KOPT-K1 (cell line): ENCODE results near the gene TMEM242.

Source experiments
- H3K27ac ChIP-seq: fragments of 200-600 bp; sonication (generic); 2 replicates; pipeline ENCODE4 v1.5.1; 2016; ENCODE audit warnings: antibody characterized with exemption, mild to moderate bottlenecking, low read depth, low read length; ENCODE audit not compliant: poor library complexity, severe bottlenecking
- H3K36me3 ChIP-seq: fragments of 200-600 bp; sonication (generic); 2 replicates; pipeline ENCODE4 v1.5.1; 2017; ENCODE audit warnings: antibody characterized with exemption, mild to moderate bottlenecking, low read length, moderate library complexity; ENCODE audit not compliant: insufficient read depth
- H3K9me3 ChIP-seq: fragments of 200-600 bp; sonication (generic); 2 replicates; pipeline ENCODE4 v1.5.1; 2017; ENCODE audit warnings: antibody characterized with exemption, low read length, mild to moderate bottlenecking; ENCODE audit not compliant: insufficient read depth, poor library complexity, severe bottlenecking

TMEM242 gene

DNA sequence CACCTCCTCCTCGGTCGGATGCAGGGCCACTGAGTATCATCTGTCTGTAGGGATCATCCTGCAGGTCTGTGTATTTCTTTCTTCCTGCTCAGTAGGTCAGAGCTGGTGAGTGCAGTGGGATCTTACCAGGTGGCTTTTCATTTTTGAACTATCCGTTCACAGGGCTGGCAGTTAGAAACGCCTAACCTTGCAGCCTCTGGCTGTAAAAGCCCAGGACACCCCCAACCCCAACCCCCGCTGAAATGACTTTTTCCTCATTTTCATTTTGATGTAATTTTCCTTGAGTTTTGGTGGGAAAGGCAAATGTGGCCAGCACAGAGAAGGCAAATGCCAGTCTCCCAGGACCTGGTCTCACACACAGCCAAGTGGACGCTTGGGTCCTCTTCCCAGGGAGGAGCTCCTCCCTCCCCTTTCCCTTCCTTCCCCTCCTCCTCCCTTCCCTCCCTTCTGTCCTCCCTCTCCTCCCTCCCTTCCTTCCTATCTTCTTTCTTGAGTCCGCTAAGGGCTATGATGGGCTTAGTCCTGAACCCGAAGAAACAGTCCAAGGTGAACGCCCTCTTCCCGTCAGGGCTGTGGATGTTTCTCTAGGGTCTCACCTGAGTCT lies 36.0 kb downstream of the TMEM242 start:
- Histone ChIP-seq H3K27ac (no peak overlapping the region), H3K36me3 (peaks cover 27% of the 10 kb centered on the region), H3K9me3 (no peaks in the 10 kb centered on the region)

DNA sequence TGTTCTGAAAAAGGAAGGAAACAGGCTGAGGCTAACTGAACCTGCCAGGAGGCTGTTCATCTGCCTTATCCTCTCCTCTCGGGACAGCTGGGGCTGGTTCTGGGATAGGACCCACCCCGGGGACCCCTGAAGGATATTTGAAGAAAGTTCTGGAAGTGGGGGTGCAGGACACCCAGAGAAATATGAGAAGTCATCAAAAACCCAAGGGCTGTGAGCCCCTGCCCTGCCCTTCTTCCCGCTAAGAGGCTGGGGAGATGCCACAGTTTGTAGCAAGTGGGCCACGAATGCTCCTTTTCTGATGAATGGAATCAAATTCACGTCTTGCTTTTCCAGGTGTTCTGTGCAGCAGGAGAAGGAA lies 37.9 kb downstream of the TMEM242 start:
- H3K27ac ChIP-seq, result no peak overlapping the region
- H3K9me3 ChIP-seq, result no peaks in the 10 kb centered on the region
- peaks cover 10% of the 10 kb centered on the region; the same call in 1 of the 2 replicates for H3K36me3 ChIP-seq

DNA sequence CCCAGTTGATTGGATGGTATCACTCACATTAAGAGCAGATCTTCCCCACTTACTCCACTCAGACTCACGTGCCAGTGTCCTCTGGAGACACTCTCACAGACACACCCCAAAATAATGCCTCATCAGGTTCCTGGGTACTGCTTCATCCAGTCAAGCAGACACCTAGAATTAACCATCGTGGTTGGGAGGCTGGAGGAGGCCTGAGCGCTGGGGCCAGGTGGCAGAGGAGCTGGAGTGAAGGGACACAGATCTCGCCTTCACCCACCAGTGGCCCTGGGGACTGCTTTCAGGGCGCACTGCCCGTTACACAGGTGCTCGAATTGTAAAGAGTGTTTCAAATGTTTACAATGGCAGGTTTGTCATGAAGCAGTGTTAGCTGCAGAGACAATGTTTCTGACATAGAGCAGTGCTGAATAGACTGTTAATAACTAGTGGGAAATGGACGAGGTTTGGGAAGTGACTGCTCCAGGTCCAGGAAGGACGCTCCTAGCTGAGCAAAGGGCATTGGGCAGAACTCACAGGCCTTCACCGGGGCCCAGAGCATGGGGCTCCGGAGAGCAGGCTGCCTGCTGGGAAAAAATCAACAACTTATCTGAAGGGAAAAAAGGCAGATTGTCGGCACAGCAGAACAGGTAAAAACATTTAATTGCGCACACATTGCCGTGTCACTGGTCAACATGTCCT lies 38.4 kb downstream of the TMEM242 start:
- no peak overlapping the region for H3K27ac ChIP-seq
- H3K36me3 ChIP-seq, result peaks cover 6% of the 10 kb centered on the region; the same call in 1 of the 2 replicates

DNA sequence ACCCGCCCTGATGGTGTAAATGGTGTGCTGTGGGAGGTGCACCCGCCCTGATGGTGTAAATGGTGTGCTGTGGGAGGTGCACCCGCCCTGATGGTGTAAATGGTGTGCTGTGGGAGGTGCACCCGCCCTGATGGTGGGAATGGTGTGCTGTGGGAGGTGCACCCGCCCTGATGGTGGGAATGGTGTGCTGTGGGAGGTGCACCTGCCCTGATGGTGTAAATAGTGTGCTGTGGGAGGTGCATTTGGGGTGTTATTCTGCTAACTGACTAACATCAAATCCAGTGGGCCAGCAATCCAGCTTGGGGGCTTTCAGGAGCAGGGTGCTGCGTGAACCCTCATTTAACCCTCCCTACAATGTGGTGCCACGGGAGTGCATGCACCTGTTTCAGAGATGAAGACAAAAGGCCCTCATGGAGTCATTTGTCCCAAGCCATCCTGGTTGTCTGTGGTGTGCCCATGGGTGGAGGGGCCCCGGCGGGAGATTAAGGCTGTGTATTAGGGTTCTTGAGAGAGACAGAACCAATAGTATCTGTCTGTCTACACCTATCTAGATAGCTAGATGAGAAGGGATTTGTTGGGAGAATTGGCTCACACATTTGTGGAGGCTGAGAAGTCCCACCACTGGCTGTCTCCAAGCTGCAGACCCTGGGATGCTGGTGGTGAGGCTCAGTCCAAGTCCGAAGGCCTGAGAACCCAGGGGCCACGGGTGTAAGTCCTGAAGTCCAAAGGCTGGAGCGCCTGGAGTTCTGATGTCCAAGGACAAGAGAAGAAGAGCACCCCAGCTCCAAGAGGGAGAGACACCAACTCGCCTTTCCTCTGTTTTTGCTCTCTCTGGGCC lies 39.2 kb downstream of the TMEM242 start:
- H3K9me3 ChIP-seq, result no peaks in the 10 kb centered on the region
- no peak overlapping the region for H3K27ac ChIP-seq
- no peaks in the 10 kb centered on the region for H3K36me3 ChIP-seq

More for the DNA sequence above, 38.4 kb downstream of the TMEM242 start:
- H3K9me3 ChIP-seq, result no peaks in the 10 kb centered on the region

DNA sequence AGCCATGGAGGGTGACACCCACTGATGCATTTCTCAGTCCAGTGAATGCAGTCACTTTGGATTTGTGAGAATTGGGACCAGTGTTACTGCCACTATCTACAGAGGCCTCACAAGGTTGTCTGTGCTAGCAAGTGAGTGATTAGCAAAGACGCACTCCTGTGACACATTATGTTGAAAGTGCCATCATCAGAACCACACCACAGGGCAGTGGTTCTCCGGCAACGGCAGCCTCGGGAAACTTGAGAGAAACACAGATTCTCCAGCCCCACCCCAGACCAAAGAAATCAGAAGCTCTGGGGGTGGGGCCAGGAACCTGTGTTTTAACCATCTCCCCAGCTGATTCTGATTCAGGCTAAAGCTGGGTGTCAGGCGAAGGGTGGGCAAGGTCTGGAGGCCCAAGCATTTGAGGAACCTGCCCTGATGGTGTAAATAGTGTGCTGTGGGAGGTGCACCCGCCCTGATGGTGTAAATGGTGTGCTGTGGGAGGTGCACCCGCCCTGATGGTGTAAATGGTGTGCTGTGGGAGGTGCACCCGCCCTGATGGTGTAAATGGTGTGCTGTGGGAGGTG lies 39.9 kb downstream of the TMEM242 start:
- Histone ChIP-seq H3K27ac (no peak overlapping the region), H3K9me3 (no peaks in the 10 kb centered on the region), H3K36me3 (no peaks in the 10 kb centered on the region)

DNA sequence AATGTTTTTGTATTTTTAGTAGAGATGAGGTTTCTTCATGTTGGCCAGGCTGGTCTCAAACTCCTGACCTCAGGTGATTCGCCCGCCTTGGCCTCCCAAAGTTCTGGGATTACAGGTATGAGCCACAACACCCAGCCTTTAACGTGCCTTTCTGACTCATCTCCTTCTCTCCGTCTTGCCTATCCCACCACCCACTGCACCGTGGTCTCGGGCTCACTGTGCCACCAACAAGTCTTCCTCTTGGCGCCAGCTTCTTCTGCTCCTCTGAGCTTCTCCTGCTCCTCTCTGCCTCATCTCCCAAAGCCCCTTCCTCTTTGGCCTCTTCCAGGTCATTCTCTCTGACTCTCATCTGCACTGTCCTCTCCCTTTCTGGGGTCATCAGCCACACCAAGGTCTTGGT lies 41.0 kb downstream of the TMEM242 start:
- H3K36me3 ChIP-seq, result no peaks in the 10 kb centered on the region
- H3K27ac ChIP-seq, result no peak overlapping the region
- no peaks in the 10 kb centered on the region for H3K9me3 ChIP-seq

DNA sequence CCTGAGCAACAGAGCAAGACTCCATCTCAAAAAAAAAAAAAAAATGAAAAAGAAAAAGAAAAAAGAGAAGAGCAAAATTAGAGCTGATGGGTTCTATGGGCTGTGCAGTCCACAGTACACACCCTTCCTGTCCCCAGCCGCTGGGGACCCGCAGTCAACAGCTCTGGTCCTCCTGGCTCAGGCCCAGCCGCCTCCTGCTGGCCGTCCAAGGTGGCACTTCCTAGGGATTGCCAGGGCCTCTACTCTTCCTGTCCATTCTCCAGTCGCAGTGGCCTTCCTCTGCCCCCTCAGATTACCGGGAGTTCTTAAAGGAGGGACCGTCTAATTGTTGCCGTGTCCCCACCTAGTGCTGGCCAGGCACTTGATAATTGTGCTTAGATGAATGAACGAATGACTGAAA lies 41.7 kb downstream of the TMEM242 start:
- no peaks in the 10 kb centered on the region for H3K36me3 ChIP-seq
- no peaks in the 10 kb centered on the region for H3K9me3 ChIP-seq
- no peak overlapping the region for H3K27ac ChIP-seq

DNA sequence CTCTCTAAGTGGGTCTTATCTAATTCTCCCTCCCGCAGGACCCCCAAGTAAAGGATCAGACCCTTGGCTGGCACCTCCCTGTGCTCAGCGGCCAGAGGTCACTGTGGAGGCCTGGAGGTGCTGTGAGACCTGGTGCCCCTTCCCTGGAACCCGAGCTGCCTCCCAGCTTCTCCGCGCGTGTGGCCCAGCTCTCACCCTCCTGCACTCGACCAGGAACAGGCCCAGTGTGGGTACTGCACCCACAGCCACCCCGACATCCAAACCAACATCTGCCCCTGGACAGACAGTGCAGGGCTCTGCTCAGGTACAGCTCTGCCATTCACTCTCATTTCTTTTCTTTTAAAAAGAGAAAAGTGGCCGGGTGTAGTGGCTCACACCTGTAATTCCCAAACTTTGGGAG lies 42.4 kb downstream of the TMEM242 start:
- H3K36me3 ChIP-seq, result no peaks in the 10 kb centered on the region
- no peak overlapping the region for H3K27ac ChIP-seq
- H3K9me3 ChIP-seq, result no peaks in the 10 kb centered on the region

DNA sequence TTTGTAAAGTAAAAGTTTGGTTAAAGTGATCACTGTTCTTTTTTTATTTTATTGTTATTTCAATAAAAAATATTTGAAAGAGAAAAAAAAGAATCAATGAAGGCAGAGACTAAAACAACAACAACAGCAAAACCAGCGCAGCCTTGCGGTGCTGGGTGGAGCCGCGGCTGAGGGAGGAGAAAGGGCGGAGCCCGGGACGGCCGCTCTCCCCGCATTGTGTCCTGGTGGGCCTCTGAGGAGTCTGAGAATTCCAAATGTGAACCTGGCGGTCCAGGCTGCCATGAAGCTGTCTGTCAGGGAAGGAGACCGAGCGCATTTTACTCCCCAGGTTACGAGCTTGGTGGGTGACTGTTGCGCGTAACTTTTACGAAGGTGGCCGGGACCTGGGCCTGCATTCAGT lies 43.2 kb downstream of the TMEM242 start:
- Histone ChIP-seq H3K27ac (no peak overlapping the region), H3K36me3 (no peaks in the 10 kb centered on the region), H3K9me3 (no peaks in the 10 kb centered on the region)

DNA sequence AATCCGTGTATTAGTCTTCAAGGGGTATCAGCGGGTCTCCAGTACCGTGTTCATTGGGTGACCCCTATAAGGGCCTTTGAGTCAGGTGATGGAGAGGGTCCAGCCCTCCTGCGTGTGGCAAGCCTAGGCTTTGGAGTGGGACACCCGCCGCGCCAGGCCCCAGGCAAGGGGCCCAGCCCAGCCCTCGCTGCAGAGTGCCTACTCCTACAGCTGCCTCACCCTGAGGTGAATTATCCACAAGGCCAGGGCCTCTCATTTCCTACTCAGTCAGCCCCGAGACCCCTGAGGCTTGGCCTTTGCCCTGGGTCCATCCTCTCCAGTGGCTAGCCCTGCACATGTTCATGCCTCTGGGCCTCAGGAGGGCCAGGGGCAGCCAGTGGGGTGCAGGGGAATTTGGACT lies 45.1 kb downstream of the TMEM242 start:
- Histone ChIP-seq H3K27ac (no peak overlapping the region), H3K36me3 (no peaks in the 10 kb centered on the region), H3K9me3 (no peaks in the 10 kb centered on the region)

DNA sequence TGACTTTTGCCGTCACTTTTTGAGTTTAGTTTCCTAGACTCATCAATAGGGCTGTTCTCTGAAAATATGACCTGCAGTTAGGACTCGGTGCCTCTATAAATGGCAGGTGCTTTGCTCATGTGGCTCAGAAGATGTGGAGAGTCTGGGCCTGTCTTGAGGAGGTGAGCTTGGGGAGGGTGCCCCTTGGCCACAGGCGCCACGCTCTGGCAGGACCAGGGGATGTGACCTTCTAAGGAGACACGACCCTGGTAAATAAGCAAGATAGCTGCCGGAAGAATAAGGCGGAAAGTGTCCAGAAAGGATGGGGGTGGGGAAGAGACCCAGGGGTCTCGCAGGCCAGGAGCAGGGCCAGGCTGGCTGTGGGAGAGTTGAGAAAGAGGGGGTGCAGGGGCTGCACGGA lies 46.6 kb downstream of the TMEM242 start:
- H3K27ac ChIP-seq, result no peak overlapping the region
- no peaks in the 10 kb centered on the region for H3K9me3 ChIP-seq
- H3K36me3 ChIP-seq, result no peaks in the 10 kb centered on the region

DNA sequence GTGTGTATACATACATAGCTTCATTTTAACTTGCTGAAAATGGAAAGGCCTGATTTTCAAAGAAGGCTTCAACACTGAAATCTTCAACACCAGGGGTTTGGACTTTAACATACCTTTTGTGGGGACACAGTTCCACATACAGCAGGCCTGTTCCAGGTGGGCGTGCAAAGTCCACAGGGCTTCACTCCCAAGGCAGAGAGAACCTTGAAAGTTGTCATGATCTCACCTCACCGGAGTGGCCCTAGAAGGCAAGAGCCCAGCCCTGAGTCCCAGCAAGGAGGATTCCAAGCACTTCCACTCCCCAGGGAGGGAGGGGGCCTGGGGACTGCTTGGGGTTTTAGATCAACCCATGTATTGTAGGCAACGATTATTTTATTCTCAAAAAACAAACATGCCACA lies 47.2 kb downstream of the TMEM242 start:
- Histone ChIP-seq H3K36me3 (no peaks in the 10 kb centered on the region), H3K27ac (no peak overlapping the region), H3K9me3 (no peaks in the 10 kb centered on the region)

DNA sequence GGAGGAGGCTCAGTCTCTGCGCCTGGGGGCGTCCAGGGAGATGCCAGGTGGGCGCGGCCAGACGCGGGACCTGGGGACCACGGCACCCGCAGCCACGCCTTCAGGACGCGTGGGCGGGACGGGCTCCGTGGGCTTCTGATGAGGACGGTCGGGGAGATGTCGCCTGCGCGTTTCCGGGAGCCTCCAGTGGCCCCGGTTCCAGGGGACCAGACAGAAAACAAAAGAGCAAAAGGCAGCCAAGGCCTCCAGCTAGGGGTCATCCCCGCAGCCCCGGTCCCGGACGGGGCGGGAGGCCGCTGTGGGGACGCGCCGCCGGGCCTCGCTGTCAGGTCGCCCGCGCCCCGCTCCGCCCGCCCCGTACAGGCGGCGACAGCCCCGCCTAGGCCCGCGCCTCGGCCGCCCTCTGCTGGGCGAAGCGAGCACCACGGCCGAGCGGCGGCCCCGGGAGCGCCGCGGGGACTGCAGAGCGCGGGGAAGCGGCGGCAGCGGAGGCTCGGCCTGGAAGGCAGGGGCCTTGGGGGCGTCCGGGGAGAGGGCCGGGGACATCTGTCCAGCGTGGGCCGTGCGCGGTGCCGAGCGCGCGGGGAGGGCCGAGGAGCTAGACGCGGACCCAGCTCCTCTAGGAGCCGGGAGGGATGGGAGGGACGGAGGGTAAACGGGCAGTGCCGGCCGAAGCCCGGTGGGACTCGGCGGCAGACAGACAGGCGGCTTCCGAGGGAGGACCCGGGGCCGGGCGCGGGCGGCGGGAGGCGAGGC lies 48.7 kb downstream of the TMEM242 start:
- no peaks in the 10 kb centered on the region for H3K9me3 ChIP-seq
- no peaks in the 10 kb centered on the region for H3K36me3 ChIP-seq
- peak overlapping the region; percentile 49 for H3K27ac ChIP-seq

DNA sequence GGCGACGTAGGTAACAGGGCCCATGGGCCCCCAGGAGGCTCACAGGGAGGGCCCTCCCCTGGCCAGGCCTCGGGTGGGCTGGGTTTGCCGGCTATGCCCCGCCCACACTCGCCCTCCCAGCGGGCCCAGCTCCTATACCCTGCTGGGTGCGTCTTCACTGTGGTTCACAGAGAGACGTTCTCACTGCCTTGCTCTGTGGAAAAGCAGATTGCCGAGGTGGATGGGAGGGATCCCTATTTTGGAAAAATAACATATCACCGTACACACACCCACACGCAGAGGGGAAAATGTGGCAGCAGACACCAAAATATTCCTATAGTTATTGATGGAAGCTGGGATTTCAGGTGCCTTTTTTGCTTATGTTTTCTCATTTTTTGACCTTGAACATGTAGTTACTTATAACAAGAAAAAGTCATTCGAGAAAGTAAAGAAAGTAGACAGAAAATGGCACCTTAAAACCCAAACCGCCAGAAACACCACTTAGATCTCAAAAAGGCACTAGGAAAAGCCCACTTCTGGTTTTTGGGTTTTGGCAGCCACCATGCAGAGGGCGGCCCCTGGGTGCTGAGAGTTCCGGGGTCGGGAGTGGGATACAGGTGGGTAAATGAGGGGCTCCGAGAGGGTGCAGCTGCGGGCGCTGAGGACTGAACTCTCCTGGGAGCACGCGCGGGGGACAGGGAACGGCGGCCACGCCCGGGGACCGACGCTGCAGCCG lies 49.4 kb downstream of the TMEM242 start:
- no peaks in the 10 kb centered on the region for H3K36me3 ChIP-seq
- peak overlapping the region; percentile 49 for H3K27ac ChIP-seq
- H3K9me3 ChIP-seq, result no peaks in the 10 kb centered on the region
